HG03558 (cell line): Measurements from ENCODE around the gene DGKE.

Experiments used
- ATAC-seq: cut with Tn5 transposase; IDR thresholded peaks from one replicate; pipeline ENCODE4 v1.9.1; 2021; ENCODE audit warnings: moderate number of reproducible peaks; ENCODE audit not compliant: unreplicated experiment; ENCODE audit errors: extremely low read depth

DGKE gene

DNA sequence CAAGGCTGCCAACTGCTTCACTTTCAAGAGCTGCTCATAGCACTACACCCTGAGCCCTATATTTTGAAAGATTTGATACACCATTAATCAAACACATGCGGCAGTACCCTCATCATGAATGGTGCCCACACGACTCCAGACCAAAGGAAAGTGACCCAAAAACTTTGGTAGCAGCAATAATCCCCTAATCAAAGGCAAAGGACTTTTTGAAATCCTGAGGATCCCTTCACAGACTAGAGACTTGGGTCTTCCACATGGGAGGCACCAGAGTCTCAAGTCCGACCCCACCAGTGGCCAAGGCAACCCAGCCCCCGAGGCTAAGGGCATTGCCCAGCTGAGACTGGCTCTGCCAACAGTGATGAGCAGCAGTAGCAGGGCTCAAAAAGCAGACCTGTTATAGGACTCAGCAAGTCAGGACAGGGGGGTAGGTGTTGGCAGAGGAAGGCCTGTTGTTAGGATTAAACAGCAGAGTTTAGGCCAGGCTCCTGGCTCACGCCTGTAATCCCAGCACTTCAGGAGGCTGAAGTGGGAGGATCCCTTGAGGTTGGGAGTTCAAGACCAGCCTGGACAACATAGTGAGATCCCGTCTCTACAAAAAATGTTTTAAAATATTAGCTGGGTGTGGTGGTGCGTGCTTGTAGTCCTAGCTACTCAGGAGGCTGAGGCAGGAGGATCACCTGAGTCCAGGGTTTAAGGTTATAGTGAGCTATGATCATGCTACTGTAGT lies 76.7 kb downstream of the DGKE start:
- ATAC-seq: no peak

- no peak for ATAC-seq
These were observed 78.4 kb downstream of the DGKE start for GRCh38 chr17:56912105-56912999.

- no peak for ATAC-seq
These were observed 79.0 kb downstream of the DGKE start for GRCh38 chr17:56913000-56913311.

- ATAC-seq: no peak
These were observed 79.5 kb downstream of the DGKE start for GRCh38 chr17:56913353-56913866.

DNA sequence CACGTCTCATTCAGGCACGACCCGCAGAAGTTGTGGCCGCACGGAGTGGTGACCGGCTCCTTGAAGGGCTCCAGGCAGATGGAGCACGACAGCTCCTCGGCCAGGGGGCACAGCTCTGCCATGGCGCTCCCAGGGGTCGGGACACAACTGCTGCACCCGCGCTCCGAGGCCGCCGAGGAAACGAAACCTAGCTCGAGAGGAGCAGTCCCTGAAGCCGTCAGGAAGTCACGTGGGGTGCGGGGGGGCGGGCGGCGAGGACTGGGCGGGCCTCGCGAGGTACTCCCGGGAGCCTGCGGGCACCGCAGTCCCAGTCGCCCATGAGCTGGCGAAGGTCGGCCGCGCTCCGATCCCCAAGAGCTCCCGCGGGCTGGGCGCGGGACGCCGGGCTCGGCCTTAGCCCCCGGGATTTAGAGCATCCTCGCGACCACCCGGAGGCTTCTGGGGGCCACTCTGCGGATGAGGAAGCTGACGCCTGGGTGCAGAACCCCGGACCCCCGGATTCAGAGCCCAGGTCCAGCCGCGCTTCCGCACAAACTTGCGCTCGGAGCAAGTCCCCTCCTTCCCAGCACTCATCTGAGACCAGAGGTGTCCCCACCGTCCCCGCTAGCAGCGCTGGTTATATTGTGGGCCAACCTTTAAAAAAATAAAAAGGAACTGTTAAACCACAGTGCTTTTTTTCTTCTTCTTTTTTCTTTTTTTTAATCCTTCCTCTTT lies 80.1 kb downstream of the DGKE start, which contains the start of gene TRIM25:
Gene TRIM25 (minus strand): TSS at position 183 of the 714 bp plus-strand sequence. CDS start 61 bp downstream, at position 122.
- no peak for ATAC-seq

- no peak for ATAC-seq
These were observed 80.8 kb downstream of the DGKE start for GRCh38 chr17:56914581-56915273.

GRCh38 chr17:56917559-56918296 lies 83.8 kb downstream of the DGKE start:
- no peak for ATAC-seq

- no peak for ATAC-seq
These were observed 85.0 kb downstream of the DGKE start for GRCh38 chr17:56918916-56919315.
